Measurements from ENCODE around the gene ATXN2L.

The ATXN2L gene

GRCh38 chr16:28842696-28843095 lies 19.9 kb downstream of the ATXN2L start:
- peaks cover 29% of the 10 kb centered on the region for H3K79me1 ChIP-seq (replicated peaks; ENCODE audit: low read length, poor library complexity, severe bottlenecking)
- WGBS: 96% methylated on average over 7 of the region's 7 CpGs

DNA sequence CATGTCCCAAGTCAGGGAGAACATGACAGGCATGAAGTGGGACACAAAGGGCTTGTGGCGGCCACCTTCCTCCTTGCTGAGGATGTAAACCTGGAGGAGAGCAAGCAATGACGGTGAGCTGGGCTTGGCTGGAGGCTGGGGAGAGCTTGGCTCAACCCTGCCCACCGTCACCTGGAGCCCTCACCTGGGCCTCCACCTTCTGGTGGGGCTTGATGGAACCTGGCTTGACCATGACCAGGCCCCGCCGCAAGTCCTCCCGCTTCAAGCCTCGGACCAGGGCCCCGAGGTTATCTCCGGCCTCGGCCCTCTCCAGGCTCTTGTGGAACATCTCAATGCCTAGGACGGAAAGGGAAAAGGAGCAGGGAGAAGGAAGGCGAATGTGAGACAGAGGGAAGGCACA lies 21.0 kb downstream of the ATXN2L start:
- H3K27me3 ChIP-seq (ENCODE audit: control insufficient read depth in 1 of 2, insufficient read depth in 1 of 2, low read length in 2 of 2): no peaks in the 10 kb centered on the region
- no peak overlapping the region for H4K91ac ChIP-seq (ENCODE audit: low read length)
- no peaks in the 10 kb centered on the region for H3K9me3 ChIP-seq (ENCODE audit: control insufficient read depth, low read length)
- no peak overlapping the region for H3K4ac ChIP-seq (ENCODE audit: low read depth in 1 of 2, low read length in 2 of 2)
- H2AK5ac ChIP-seq (ENCODE audit: low read length, severe bottlenecking): no peak overlapping the region
- H2AFZ ChIP-seq (ENCODE audit: low read depth, low read length): no peak overlapping the region
- no peak overlapping the region for H3K4me3 ChIP-seq (ENCODE audit: insufficient read depth in 1 of 2, low read depth in 1 of 2, low read length in 2 of 2)
- peaks cover 28% of the 10 kb centered on the region for H3K79me1 ChIP-seq (replicated peaks; ENCODE audit: low read length, poor library complexity, severe bottlenecking)
- peaks cover 15% of the 10 kb centered on the region for H3K4me1 ChIP-seq (ENCODE audit: control insufficient read depth, insufficient read depth, low read depth, low read length)
- no peak overlapping the region for H2BK5ac ChIP-seq (ENCODE audit: low read depth, low read length, poor library complexity, severe bottlenecking)
- H3K9ac ChIP-seq (ENCODE audit: low read length): no peak overlapping the region
- no peak overlapping the region for H2BK15ac ChIP-seq (ENCODE audit: low read depth, poor library complexity, severe bottlenecking)
- H3K36me3 ChIP-seq (ENCODE audit: control insufficient read depth in 1 of 2, insufficient read depth in 2 of 2, low read depth in 1 of 2, low read length in 2 of 2): peaks cover 41 to 45% of the 10 kb centered on the region in 2 experiments
- no peak overlapping the region for H2BK12ac ChIP-seq (ENCODE audit: low read length in 2 of 2)
- no peak overlapping the region for H3K18ac ChIP-seq (ENCODE audit: low read depth in 1 of 2, low read length in 2 of 2)
- no peak for DNase-seq
- no peak overlapping the region for H2BK120ac ChIP-seq (ENCODE audit: low read depth, low read length)
- no peak overlapping the region for H3K27ac ChIP-seq (ENCODE audit: low read length, poor library complexity, severe bottlenecking)
- no peak overlapping the region for H4K8ac ChIP-seq (ENCODE audit: low read length)
- 93% methylated on average over 12 of the region's 12 CpGs for WGBS
- H3K14ac ChIP-seq (ENCODE audit: low read length in 2 of 2): no peak overlapping the region
- no peak overlapping the region for H3K4me2 ChIP-seq (ENCODE audit: low read length, poor library complexity, severe bottlenecking)
- H3K23ac ChIP-seq (ENCODE audit: low read length in 2 of 2): no peak overlapping the region

More at GRCh38 chr16:28842696-28843095, 19.9 kb downstream of the ATXN2L start:
- Histone ChIP-seq H3K4me1 (ENCODE audit: control insufficient read depth, insufficient read depth, low read depth, low read length) (peaks cover 15% of the 10 kb centered on the region), H2BK12ac (ENCODE audit: low read length in 2 of 2) (no peak overlapping the region), H2AFZ (ENCODE audit: low read depth, low read length) (no peak overlapping the region), H2BK15ac (ENCODE audit: low read depth, poor library complexity, severe bottlenecking) (no peak overlapping the region), H3K18ac (ENCODE audit: low read depth in 1 of 2, low read length in 2 of 2) (no peak overlapping the region), H3K23ac (ENCODE audit: low read length in 2 of 2) (no peak overlapping the region), H2AK5ac (ENCODE audit: low read length, severe bottlenecking) (no peak overlapping the region), H3K36me3 (ENCODE audit: control insufficient read depth in 1 of 2, insufficient read depth in 2 of 2, low read depth in 1 of 2, low read length in 2 of 2) (peaks cover 52 to 55% of the 10 kb centered on the region in 2 experiments), H2BK120ac (ENCODE audit: low read depth, low read length) (no peak overlapping the region), H3K27ac (ENCODE audit: low read length, poor library complexity, severe bottlenecking) (no peak overlapping the region), H3K4me3 (ENCODE audit: insufficient read depth in 1 of 2, low read depth in 1 of 2, low read length in 2 of 2) (no peak overlapping the region), H3K9me3 (ENCODE audit: control insufficient read depth, low read length) (no peaks in the 10 kb centered on the region), H3K4me2 (ENCODE audit: low read length, poor library complexity, severe bottlenecking) (no peak overlapping the region), H4K8ac (ENCODE audit: low read length) (no peak overlapping the region), H2BK5ac (ENCODE audit: low read depth, low read length, poor library complexity, severe bottlenecking) (no peak overlapping the region), H3K4ac (ENCODE audit: low read depth in 1 of 2, low read length in 2 of 2) (no peak overlapping the region), H4K91ac (ENCODE audit: low read length) (no peak overlapping the region), H3K14ac (ENCODE audit: low read length in 2 of 2) (no peak overlapping the region), H3K27me3 (ENCODE audit: control insufficient read depth in 1 of 2, insufficient read depth in 1 of 2, low read length in 2 of 2) (no peaks in the 10 kb centered on the region), H3K9ac (ENCODE audit: low read length) (no peak overlapping the region)
- no peak for DNase-seq

DNA sequence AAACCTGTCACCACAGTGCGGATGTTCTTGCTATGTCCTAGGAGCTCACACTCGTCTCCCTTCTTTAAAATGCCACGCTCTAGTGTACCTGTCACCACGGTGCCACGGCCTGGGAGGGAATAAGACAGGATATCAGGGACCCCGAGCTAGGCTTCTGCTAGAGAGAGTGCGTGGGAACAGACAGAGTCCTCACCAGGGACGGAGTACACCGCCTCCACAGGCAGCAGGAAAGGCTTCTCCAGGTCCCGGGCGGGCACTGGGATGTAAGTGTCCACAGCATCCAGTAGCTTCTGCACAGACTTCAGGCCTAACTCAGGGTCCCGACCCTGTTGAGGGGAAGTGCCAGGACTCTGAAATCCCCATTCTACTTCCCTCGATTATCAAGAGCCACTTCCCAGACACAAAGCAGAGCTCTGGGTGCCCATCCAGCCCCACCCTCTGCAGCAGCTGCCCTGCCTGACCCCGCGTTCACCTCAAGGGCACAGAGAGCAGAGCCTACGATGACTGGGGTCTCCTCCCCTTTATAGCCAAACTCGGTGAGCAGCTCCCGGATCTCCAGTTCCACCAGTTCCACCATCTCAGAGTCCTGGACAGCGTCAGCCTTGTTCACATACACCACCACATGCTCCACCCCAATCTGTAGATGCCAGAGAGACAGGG lies 21.6 kb downstream of the ATXN2L start:
- Histone ChIP-seq H3K9me3 (ENCODE audit: control insufficient read depth, low read length) (no peaks in the 10 kb centered on the region), H3K79me1 (replicated peaks; ENCODE audit: low read length, poor library complexity, severe bottlenecking) (peaks cover 28% of the 10 kb centered on the region), H3K9ac (ENCODE audit: low read length) (peak overlapping the region; percentile 98), H3K27ac (ENCODE audit: low read length, poor library complexity, severe bottlenecking) (no peak overlapping the region), H3K4me1 (ENCODE audit: control insufficient read depth, insufficient read depth, low read depth, low read length) (peaks cover 15% of the 10 kb centered on the region), H4K8ac (ENCODE audit: low read length) (no peak overlapping the region), H3K14ac (ENCODE audit: low read length in 2 of 2) (no peak overlapping the region), H4K91ac (ENCODE audit: low read length) (no peak overlapping the region), H3K36me3 (ENCODE audit: control insufficient read depth in 1 of 2, insufficient read depth in 2 of 2, low read depth in 1 of 2, low read length in 2 of 2) (peaks cover 35 to 39% of the 10 kb centered on the region in 2 experiments), H2BK12ac (ENCODE audit: low read length in 2 of 2) (no peak overlapping the region), H3K4me2 (ENCODE audit: low read length, poor library complexity, severe bottlenecking) (no peak overlapping the region), H2AFZ (ENCODE audit: low read depth, low read length) (no peak overlapping the region), H2BK15ac (ENCODE audit: low read depth, poor library complexity, severe bottlenecking) (no peak overlapping the region), H3K4ac (ENCODE audit: low read depth in 1 of 2, low read length in 2 of 2) (no peak overlapping the region), H2AK5ac (ENCODE audit: low read length, severe bottlenecking) (no peak overlapping the region), H3K23ac (ENCODE audit: low read length in 2 of 2) (no peak overlapping the region), H3K27me3 (ENCODE audit: control insufficient read depth in 1 of 2, insufficient read depth in 1 of 2, low read length in 2 of 2) (no peaks in the 10 kb centered on the region), H3K4me3 (ENCODE audit: insufficient read depth in 1 of 2, low read depth in 1 of 2, low read length in 2 of 2) (no peak overlapping the region), H2BK120ac (ENCODE audit: low read depth, low read length) (no peak overlapping the region), H3K18ac (ENCODE audit: low read depth in 1 of 2, low read length in 2 of 2) (no peak overlapping the region), H2BK5ac (ENCODE audit: low read depth, low read length, poor library complexity, severe bottlenecking) (no peak overlapping the region)
- 93% methylated on average over 19 of the region's 19 CpGs for WGBS
- DNase-seq: no peak

GRCh38 chr16:28845293-28845692 lies 22.5 kb downstream of the ATXN2L start:
- no peak overlapping the region for H3K4ac ChIP-seq (ENCODE audit: low read depth in 1 of 2, low read length in 2 of 2)
- 85% methylated on average over 9 of the region's 10 CpGs for WGBS
- H3K18ac ChIP-seq (ENCODE audit: low read depth in 1 of 2, low read length in 2 of 2): no peak overlapping the region
- H3K23ac ChIP-seq (ENCODE audit: low read length in 2 of 2): no peak overlapping the region
- H4K91ac ChIP-seq (ENCODE audit: low read length): no peak overlapping the region
- H3K4me1 ChIP-seq (ENCODE audit: control insufficient read depth, insufficient read depth, low read depth, low read length): peaks cover 15% of the 10 kb centered on the region
- no peak overlapping the region for H2BK15ac ChIP-seq (ENCODE audit: low read depth, poor library complexity, severe bottlenecking)
- no peaks in the 10 kb centered on the region for H3K9me3 ChIP-seq (ENCODE audit: control insufficient read depth, low read length)
- H3K79me1 ChIP-seq (replicated peaks; ENCODE audit: low read length, poor library complexity, severe bottlenecking): peaks cover 30% of the 10 kb centered on the region
- no peak overlapping the region for H2BK120ac ChIP-seq (ENCODE audit: low read depth, low read length)
- H3K14ac ChIP-seq (ENCODE audit: low read length in 2 of 2): no peak overlapping the region
- H2AFZ ChIP-seq (ENCODE audit: low read depth, low read length): no peak overlapping the region
- H3K4me3 ChIP-seq (ENCODE audit: insufficient read depth in 1 of 2, low read depth in 1 of 2, low read length in 2 of 2): peak overlapping the region; percentile 98 to 100
- no peak overlapping the region for H2BK5ac ChIP-seq (ENCODE audit: low read depth, low read length, poor library complexity, severe bottlenecking)
- no peaks in the 10 kb centered on the region for H3K27me3 ChIP-seq (ENCODE audit: control insufficient read depth in 1 of 2, insufficient read depth in 1 of 2, low read length in 2 of 2)
- peak overlapping the region; percentile 98 for H3K9ac ChIP-seq (ENCODE audit: low read length)
- DNase-seq: peak; percentile 32
- peak overlapping the region; percentile 92 for H3K4me2 ChIP-seq (ENCODE audit: low read length, poor library complexity, severe bottlenecking)
- no peak overlapping the region for H3K27ac ChIP-seq (ENCODE audit: low read length, poor library complexity, severe bottlenecking)
- H2AK5ac ChIP-seq (ENCODE audit: low read length, severe bottlenecking): no peak overlapping the region
- no peak overlapping the region for H2BK12ac ChIP-seq (ENCODE audit: low read length in 2 of 2)
- H4K8ac ChIP-seq (ENCODE audit: low read length): no peak overlapping the region
- peaks cover 34 to 39% of the 10 kb centered on the region in 2 experiments for H3K36me3 ChIP-seq (ENCODE audit: control insufficient read depth in 1 of 2, insufficient read depth in 2 of 2, low read depth in 1 of 2, low read length in 2 of 2)

Measured in mesenchymal stem cell (in vitro differentiated cells and primary cell).